GM12872 (cell line): ENCODE results near the gene GPHN.

ENCODE experiments used
- TF ChIP-seq, protein P1 (sequence below): IDR thresholded peaks from 3 replicates; pipeline ENCODE4 v1.5.1; 2011; ENCODE audit warnings: low read depth, mild to moderate bottlenecking, low read length, moderate library complexity; ENCODE audit not compliant: insufficient read depth

GPHN gene

DNA sequence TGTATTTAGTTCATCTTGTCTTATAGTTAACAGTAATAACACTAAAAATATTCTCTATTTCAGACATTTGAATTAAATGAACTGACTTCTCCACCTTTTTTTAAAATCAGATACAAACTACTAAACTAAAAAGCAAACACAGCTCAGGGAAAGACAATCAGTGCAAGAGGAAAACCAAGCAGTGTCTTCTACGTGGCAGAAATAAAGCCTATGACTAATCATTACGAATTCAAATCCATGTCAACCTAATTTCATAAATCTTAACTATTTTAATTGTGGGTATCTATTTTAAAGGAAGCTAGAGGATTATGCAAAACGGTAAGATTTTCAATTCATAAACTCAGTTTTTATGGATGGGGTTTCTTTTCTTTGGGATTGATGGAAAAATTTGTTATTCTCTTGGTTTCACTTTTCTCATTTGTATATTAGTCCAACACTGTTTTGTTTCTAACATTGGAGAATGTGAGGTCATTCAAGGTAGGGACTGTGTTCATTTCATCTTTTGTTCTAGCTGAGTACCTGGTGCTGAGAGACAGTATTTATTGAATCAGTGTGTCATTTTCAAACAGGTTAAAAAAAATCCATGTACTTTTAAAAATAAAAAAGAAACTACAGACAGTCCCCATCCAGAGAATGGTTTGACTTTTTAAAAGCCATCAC is 720.5 kb downstream of the GPHN start:
- TF ChIP-seq, protein P1, sequence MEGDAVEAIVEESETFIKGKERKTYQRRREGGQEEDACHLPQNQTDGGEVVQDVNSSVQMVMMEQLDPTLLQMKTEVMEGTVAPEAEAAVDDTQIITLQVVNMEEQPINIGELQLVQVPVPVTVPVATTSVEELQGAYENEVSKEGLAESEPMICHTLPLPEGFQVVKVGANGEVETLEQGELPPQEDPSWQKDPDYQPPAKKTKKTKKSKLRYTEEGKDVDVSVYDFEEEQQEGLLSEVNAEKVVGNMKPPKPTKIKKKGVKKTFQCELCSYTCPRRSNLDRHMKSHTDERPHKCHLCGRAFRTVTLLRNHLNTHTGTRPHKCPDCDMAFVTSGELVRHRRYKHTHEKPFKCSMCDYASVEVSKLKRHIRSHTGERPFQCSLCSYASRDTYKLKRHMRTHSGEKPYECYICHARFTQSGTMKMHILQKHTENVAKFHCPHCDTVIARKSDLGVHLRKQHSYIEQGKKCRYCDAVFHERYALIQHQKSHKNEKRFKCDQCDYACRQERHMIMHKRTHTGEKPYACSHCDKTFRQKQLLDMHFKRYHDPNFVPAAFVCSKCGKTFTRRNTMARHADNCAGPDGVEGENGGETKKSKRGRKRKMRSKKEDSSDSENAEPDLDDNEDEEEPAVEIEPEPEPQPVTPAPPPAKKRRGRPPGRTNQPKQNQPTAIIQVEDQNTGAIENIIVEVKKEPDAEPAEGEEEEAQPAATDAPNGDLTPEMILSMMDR = no peak
